Epithelial cell of proximal tubule (primary cell): Measurements from ENCODE around the gene SLC12A8. TPM values are rescaled to one million over a fixed set of nuclear protein-coding genes. Genes with fewer than 3 reads are reported as not detected.

Experiments used
- DNase-seq: peaks from one replicate; pipeline ENCODE4 v3.0.0-alpha.2; 2011; ENCODE audit warnings: low read depth
- H3K4me3 ChIP-seq: 2 replicates; pipeline ENCODE4 v1.5.1; 2011; ENCODE audit warnings: low read depth, mild to moderate bottlenecking, low read length
- total RNA-seq: library from RNA; depleted of rRNA; stranded (reverse); fragments of >200 nt; gene quantifications from 2 replicates; pipeline ENCODE4 v1.2.3, GENCODE V29; 2015
- TF ChIP-seq, protein P1 (sequence below): conservative IDR thresholded peaks from 2 replicates; pipeline ENCODE4 v1.5.1; 2012; ENCODE audit warnings: low read depth, mild to moderate bottlenecking, low read length

SLC12A8 gene
- total RNA-seq, 1 donor from 2014 or later = 17.9 TPM

DNA sequence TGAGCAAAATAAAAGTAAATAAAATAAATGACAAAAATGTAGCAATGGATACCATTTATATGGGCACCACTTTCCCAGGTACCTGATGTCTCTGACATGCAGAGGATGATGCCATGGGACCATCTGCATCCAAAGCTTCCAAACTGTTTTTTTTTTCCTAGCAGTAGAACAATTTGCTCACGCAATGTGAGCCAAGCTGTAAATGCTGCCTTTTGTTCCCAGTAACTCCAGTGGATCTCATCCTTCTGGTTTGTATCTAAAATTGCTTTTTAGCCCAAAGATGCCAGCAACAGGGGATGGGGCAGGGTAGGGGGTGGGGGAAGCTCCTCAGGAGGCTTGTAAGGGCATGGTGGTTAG lies 32.7 kb downstream of the SLC12A8 start:
- no peak for DNase-seq
- no peak overlapping the region for H3K4me3 ChIP-seq
- TF ChIP-seq, protein P1, sequence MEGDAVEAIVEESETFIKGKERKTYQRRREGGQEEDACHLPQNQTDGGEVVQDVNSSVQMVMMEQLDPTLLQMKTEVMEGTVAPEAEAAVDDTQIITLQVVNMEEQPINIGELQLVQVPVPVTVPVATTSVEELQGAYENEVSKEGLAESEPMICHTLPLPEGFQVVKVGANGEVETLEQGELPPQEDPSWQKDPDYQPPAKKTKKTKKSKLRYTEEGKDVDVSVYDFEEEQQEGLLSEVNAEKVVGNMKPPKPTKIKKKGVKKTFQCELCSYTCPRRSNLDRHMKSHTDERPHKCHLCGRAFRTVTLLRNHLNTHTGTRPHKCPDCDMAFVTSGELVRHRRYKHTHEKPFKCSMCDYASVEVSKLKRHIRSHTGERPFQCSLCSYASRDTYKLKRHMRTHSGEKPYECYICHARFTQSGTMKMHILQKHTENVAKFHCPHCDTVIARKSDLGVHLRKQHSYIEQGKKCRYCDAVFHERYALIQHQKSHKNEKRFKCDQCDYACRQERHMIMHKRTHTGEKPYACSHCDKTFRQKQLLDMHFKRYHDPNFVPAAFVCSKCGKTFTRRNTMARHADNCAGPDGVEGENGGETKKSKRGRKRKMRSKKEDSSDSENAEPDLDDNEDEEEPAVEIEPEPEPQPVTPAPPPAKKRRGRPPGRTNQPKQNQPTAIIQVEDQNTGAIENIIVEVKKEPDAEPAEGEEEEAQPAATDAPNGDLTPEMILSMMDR = no peak

DNA sequence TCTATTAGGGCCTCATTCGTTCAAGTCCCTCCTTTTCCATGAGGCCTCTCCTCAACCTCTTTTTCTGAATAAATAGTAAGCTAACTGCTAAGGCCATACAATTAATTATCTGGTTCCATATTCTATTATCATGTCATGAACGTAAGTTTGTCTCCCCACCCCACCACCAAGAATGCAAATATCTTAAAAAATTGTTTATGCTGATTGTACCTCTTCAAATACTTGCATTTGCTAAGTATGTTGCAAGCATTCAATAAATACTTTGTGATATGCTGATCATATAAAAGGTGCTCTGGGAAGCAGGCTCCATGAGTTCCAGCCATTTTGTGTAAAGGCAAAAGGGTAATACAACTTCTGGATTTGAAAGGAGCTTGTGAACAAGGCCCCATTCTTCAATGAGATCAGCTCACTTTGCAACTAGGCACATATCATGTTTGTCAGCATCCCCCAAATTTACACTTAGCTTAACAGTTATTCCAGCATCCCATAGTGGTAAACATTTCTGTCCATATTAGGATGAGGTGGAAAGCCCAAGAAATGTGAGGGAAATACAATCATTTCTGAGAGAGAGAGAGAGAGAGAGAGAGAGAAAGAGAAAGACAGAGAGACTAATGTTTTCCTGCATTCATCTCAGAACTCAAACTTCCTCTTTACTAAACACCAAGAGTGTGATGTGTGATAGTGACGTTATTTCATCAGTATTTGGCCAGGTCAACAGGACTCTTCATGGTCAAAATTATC lies 33.2 kb downstream of the SLC12A8 start:
- DNase-seq = no peak
- H3K4me3 ChIP-seq = no peak overlapping the region
- TF ChIP-seq, protein P1 = no peak

DNA sequence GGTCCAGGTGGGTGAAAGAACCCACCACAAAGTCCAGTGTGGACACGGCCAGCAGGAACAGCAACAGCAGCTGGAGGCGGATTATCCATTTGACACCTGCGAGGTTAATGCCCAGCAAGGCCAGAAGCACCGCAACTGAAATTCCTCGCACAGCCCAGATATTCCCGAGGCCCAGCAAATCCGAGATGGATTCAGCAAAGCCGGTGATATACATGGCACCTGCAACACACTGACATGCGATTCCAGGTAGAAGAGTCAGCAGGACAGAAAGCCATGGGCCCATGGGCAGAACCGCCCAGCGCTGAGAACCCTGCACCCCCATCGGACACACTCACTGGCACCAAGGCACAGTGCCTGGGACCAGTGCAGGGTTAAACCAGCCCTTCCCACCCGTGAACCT lies 34.8 kb downstream of the SLC12A8 start:
- TF ChIP-seq, protein P1 = no peak
- DNase-seq = no peak
- no peak overlapping the region for H3K4me3 ChIP-seq

DNA sequence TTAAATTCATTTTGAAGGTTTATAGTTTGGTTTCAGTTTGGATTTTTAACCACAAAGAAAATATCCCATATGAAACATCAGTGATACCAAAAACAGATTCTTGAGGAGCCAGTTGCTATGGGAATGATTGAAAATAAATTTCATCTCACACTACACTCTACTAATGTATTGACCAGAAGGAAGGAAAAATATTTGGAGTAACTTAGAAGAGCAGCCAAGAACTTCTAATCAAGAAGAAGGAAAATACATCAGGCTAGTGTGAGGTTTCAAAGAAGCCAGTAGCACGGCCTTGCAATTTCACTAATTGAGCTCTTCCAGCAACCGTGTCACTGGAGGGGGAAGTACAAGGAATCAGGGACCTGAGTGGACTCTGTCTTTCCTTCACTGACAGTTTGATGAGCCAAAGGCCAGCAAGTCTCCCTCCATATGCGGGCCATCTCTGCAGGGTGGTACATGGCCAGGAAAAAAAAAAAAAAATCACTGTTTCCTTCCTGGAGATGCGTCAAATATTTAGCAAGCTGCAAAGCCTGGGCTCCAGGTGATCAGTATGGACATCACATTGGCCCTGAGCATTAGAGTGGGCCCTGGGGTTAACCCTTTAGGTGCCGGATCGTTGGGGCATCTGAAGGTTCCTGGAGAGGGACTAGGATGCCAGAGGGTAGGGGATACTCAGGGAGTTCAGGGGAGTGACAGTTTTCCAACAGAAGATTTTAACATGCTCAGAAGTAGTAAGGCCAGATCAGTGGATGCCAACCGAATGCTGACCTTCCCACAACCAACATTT lies 37.1 kb downstream of the SLC12A8 start:
- DNase-seq = no peak
- TF ChIP-seq, protein P1 = no peak

DNA sequence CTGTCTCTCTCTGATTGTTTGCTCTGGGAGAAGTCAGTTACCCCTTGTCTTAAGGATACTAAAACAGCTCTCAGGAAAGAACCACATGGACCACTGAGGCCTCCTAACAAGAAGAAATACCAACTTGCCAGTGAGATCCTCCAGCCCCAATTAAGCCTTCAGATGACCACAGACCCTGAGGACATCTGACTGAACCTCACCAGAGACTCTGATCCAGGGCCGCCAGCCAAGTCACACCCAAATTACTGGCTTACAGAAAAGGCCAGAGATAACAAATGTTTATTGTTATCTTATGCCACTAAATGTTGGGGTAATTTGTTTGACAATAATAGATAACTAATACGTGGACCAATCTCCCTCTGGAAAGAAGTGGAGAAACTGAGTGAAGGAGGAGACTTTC lies 40.2 kb downstream of the SLC12A8 start:
- TF ChIP-seq, protein P1 = no peak
- H3K4me3 ChIP-seq = no peak overlapping the region
- no peak for DNase-seq

More for the DNA sequence above, 37.1 kb downstream of the SLC12A8 start:
- H3K4me3 ChIP-seq = no peak overlapping the region

DNA sequence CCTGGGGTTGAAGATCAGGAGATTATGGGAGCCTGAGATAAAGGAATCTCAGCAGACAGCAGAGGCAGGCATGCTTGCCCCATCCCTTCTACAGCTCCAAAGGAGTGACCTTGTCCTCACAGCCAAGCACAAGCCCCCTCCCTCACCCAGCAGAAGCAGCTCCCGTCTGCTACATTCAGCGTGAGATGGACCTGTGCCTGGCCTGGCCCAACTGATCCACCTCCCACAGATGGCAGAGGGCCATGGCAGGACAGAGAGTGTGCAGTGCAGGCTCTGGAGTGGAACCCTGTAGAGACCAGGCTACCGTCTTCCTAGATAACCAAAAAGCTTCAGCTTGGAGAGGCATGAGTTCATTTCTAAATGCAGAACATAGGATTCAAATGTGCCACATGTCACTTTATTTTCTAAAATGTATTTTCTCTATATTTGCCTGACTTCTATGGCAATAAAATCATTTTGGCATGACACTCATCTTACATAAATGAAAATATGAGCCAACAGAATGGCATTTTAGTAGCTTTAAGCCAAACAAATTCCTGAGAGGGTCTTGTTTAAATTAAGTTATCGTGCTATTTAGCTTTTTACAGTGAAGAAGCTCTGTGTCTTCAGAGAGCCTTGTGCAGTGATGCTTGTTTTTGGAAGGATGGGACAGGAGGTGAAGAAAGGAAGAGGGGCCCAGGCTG lies 43.7 kb downstream of the SLC12A8 start:
- H3K4me3 ChIP-seq = no peak overlapping the region
- TF ChIP-seq, protein P1 = no peak
- no peak for DNase-seq
